Sigmoid colon (tissue), 4 donors: ENCODE data around the gene ZNF138.

Experiments
- POLR2A ChIP-seq, 2 donors: fragments of 450-650 bp; IDR thresholded peaks; one replicate each; pipeline ENCODE4 v1.6.1; 2016; ENCODE audit warnings: antibody characterized with exemption in 2 of 2, mild to moderate bottlenecking in 2 of 2, moderate library complexity in 2 of 2
- POLR2AphosphoS5 ChIP-seq, 4 donors: sonication (generic); formaldehyde crosslinking; IDR thresholded peaks; one replicate each; pipeline ENCODE4 v1.6.1; 2017; ENCODE audit warnings: antibody characterized with exemption in 4 of 4
- TF ChIP-seq, protein P1 (sequence below), 4 experiments: fragments of 450-650 bp in 3 of 4; fragments of 200-600 bp in 1 of 4; IDR thresholded peaks; one replicate each; pipeline ENCODE4 v1.5.1; 2016 to 2019; ENCODE audit warnings: antibody characterized with exemption in 4 of 4, mild to moderate bottlenecking in 3 of 4, moderate library complexity in 2 of 4

DNA sequence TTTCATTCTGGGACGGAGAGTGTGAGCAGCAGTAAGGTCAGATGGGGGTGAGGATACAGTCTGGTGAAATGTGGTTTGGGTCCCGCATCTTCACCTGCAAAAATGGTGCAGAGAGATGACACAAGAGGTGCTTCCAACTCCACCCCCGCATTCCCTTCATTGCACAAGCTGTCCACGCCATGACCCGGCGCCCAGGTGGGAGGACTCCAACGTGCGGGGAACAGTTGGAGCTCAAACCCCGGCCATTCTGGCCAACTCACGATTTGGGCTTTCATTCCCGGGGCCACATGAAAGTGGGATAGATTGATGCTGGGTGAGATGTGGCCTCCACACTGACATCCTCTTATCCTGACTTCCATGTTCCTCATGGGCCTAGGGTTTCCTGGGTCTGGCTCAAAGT, 74.3 kb downstream of the ZNF138 start:
- no peak for TF ChIP-seq POLR2A (IDR thresholded peaks at IDR 0.05)
- TF ChIP-seq, protein P1, sequence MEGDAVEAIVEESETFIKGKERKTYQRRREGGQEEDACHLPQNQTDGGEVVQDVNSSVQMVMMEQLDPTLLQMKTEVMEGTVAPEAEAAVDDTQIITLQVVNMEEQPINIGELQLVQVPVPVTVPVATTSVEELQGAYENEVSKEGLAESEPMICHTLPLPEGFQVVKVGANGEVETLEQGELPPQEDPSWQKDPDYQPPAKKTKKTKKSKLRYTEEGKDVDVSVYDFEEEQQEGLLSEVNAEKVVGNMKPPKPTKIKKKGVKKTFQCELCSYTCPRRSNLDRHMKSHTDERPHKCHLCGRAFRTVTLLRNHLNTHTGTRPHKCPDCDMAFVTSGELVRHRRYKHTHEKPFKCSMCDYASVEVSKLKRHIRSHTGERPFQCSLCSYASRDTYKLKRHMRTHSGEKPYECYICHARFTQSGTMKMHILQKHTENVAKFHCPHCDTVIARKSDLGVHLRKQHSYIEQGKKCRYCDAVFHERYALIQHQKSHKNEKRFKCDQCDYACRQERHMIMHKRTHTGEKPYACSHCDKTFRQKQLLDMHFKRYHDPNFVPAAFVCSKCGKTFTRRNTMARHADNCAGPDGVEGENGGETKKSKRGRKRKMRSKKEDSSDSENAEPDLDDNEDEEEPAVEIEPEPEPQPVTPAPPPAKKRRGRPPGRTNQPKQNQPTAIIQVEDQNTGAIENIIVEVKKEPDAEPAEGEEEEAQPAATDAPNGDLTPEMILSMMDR (IDR thresholded peaks at IDR 0.05): no peak
- TF ChIP-seq POLR2AphosphoS5 (IDR thresholded peaks at IDR 0.05): no peak
